ENCODE data around the gene EGFL8. TPM values are rescaled to one million over a fixed set of nuclear protein-coding genes. Genes with fewer than 3 reads are reported as not detected.

EGFL8 gene
- polyA plus RNA-seq, 1 donor = 29.1 TPM

DNA sequence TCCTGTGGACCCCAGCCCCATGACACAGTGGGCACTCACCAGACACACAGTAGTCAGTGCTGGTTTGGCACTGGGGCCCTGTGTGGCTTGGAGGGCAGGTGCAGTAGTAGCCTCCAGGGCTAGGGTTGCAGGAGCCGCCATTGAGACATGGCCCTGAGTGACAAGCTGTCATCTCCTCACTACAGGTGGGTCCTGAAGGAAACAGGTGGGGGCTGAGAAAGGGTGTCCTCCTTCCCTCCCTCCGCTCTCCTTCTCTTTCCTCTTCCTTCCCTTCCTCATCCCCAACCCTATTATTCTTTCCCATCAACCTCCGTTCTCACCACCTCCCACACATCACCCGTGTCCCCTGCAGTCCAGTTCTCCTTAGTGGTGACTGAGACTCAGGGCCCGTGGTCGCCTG is 49.3 kb downstream of the EGFL8 start:
- no CpG with 5 or more reads among the region's 6 CpGs for WGBS (ENCODE audit: insufficient coverage, low lambda C conversion rate)
- H3K27me3 ChIP-seq (ENCODE audit: control insufficient read depth, insufficient read depth, low read length) = no peaks in the 10 kb centered on the region
- no peak for DNase-seq

GRCh38 chr6:32214126-32214525 is 49.7 kb downstream of the EGFL8 start:
- no peaks in the 10 kb centered on the region for H3K36me3 ChIP-seq (ENCODE audit: control insufficient read depth, insufficient read depth, low read length)
- no peaks in the 10 kb centered on the region for H3K27me3 ChIP-seq (ENCODE audit: control insufficient read depth, insufficient read depth, low read length)
- no peak overlapping the region for H3K4me3 ChIP-seq (ENCODE audit: low read length)
- H3K9me3 ChIP-seq (ENCODE audit: control insufficient read depth, low read depth, low read length) = no peaks in the 10 kb centered on the region
- 71% methylated on average over 1 of the region's 3 CpGs for WGBS (ENCODE audit: insufficient coverage, low lambda C conversion rate)
- H3K27ac ChIP-seq (ENCODE audit: low read length) = no peak overlapping the region
- DNase-seq = no peak
- H3K4me1 ChIP-seq (ENCODE audit: control insufficient read depth, insufficient read depth, low read length) = no peaks in the 10 kb centered on the region

More for the DNA sequence above, 49.3 kb downstream of the EGFL8 start:
- H3K4me3 ChIP-seq (ENCODE audit: low read length) = no peak overlapping the region
- no peaks in the 10 kb centered on the region for H3K36me3 ChIP-seq (ENCODE audit: control insufficient read depth, insufficient read depth, low read length)
- H3K27ac ChIP-seq (ENCODE audit: low read length) = no peak overlapping the region
- no peaks in the 10 kb centered on the region for H3K4me1 ChIP-seq (ENCODE audit: control insufficient read depth, insufficient read depth, low read length)
- no peaks in the 10 kb centered on the region for H3K9me3 ChIP-seq (ENCODE audit: control insufficient read depth, low read depth, low read length)

- Histone ChIP-seq H3K36me3 (ENCODE audit: control insufficient read depth, insufficient read depth, low read length) (no peaks in the 10 kb centered on the region), H3K27me3 (ENCODE audit: control insufficient read depth, insufficient read depth, low read length) (peaks cover 2% of the 10 kb centered on the region), H3K4me3 (ENCODE audit: low read length) (no peak overlapping the region), H3K27ac (ENCODE audit: low read length) (no peak overlapping the region), H3K4me1 (ENCODE audit: control insufficient read depth, insufficient read depth, low read length) (no peaks in the 10 kb centered on the region), H3K9me3 (ENCODE audit: control insufficient read depth, low read depth, low read length) (no peaks in the 10 kb centered on the region)
- no peak for DNase-seq
- no CpG with 5 or more reads among the region's 4 CpGs for WGBS (ENCODE audit: insufficient coverage, low lambda C conversion rate)
These were observed 51.2 kb downstream of the EGFL8 start for GRCh38 chr6:32215617-32216016.

DNA sequence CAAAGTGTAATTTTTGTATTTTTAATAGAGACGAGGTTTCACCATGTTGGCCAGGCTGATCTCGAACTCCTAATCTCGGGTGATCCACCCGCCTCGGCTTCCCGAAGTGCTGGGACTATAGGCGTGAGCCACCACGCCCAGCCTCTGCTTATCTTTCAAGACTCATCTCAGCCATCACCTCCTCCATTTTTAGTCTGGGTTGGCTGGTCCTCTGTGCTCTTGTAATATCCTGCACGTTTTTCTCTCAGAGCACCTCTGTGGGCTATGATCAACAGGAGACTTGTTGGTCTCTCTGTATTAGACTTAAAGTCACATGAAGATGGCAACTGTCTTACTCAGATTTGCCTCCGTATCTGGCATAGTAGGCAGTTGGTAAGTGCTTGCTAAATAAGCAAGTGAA is 51.9 kb downstream of the EGFL8 start:
- Histone ChIP-seq H3K36me3 (ENCODE audit: control insufficient read depth, insufficient read depth, low read length) (no peaks in the 10 kb centered on the region), H3K4me3 (ENCODE audit: low read length) (no peak overlapping the region), H3K27ac (ENCODE audit: low read length) (no peak overlapping the region), H3K9me3 (ENCODE audit: control insufficient read depth, low read depth, low read length) (no peaks in the 10 kb centered on the region), H3K4me1 (ENCODE audit: control insufficient read depth, insufficient read depth, low read length) (no peaks in the 10 kb centered on the region), H3K27me3 (ENCODE audit: control insufficient read depth, insufficient read depth, low read length) (peaks cover 2% of the 10 kb centered on the region)
- DNase-seq = no peak
- WGBS (ENCODE audit: insufficient coverage, low lambda C conversion rate) = no CpG with 5 or more reads among the region's 10 CpGs

DNA sequence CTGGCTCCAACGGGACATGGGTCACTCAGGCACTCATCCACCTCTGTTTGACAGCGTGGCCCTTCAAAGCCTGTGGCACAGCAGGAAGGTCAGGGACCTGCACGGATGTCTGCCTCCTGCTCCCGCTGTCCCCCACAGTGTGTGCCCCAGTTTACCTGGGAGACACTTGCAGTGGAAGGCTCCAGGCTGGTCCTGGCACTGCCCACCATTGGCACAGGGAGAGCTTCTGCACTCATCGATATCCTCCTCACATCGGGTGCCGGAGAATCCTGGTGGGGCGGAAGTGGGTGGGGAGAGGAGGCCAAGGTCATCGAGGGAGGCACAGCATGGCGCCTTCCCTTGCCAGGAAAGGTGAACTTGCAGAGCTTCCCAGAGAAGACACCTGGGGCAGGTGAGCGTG is 52.6 kb downstream of the EGFL8 start:
- no peak overlapping the region for H3K4me3 ChIP-seq (ENCODE audit: low read length)
- H3K27ac ChIP-seq (ENCODE audit: low read length) = no peak overlapping the region
- no peaks in the 10 kb centered on the region for H3K36me3 ChIP-seq (ENCODE audit: control insufficient read depth, insufficient read depth, low read length)
- H3K9me3 ChIP-seq (ENCODE audit: control insufficient read depth, low read depth, low read length) = no peaks in the 10 kb centered on the region
- no peak for DNase-seq
- H3K4me1 ChIP-seq (ENCODE audit: control insufficient read depth, insufficient read depth, low read length) = no peaks in the 10 kb centered on the region
- H3K27me3 ChIP-seq (ENCODE audit: control insufficient read depth, insufficient read depth, low read length) = peaks cover 2% of the 10 kb centered on the region
- no CpG with 5 or more reads among the region's 11 CpGs for WGBS (ENCODE audit: insufficient coverage, low lambda C conversion rate)

Other genes starting within 250 kb of the EGFL8 start
- gene C2, start 236.9 kb upstream of the EGFL8 start, polyA plus RNA-seq = 9.3 TPM
- gene CFB, start 218.5 kb upstream of the EGFL8 start, polyA plus RNA-seq = 37.1 TPM
- 77.7 TPM for gene NELFE, start 205.6 kb upstream of the EGFL8 start, polyA plus RNA-seq
- 52.6 TPM for gene SKIC2, start 205.4 kb upstream of the EGFL8 start, polyA plus RNA-seq
- gene DXO, start 192.5 kb upstream of the EGFL8 start, polyA plus RNA-seq = 20.0 TPM
- gene C4A, start 182.5 kb upstream of the EGFL8 start, polyA plus RNA-seq = 92.9 TPM
- 91.2 TPM for gene C4B, start 149.8 kb upstream of the EGFL8 start, polyA plus RNA-seq
- gene CYP21A2, start 126.2 kb upstream of the EGFL8 start, polyA plus RNA-seq = 1.5 TPM
- 17.5 TPM for gene TNXB, start 55.3 kb upstream of the EGFL8 start, polyA plus RNA-seq
- 84.4 TPM for gene ATF6B, start 36.3 kb upstream of the EGFL8 start, polyA plus RNA-seq
- 5.1 TPM for gene FKBPL, start 34.3 kb upstream of the EGFL8 start, polyA plus RNA-seq
- 5.3 TPM for gene PRRT1, start 12.7 kb upstream of the EGFL8 start, polyA plus RNA-seq
- gene PPT2, start 10.5 kb upstream of the EGFL8 start, polyA plus RNA-seq = 31.0 TPM
- 109 TPM for gene AGPAT1, start 11.5 kb downstream of the EGFL8 start, polyA plus RNA-seq
- 85.7 TPM for gene RNF5, start 13.8 kb downstream of the EGFL8 start, polyA plus RNA-seq
- gene AGER, start 19.7 kb downstream of the EGFL8 start, polyA plus RNA-seq = 14.9 TPM
- 125 TPM for gene PBX2, start 25.6 kb downstream of the EGFL8 start, polyA plus RNA-seq
- 14.3 TPM for gene GPSM3, start 28.0 kb downstream of the EGFL8 start, polyA plus RNA-seq
- 8.1 TPM for gene NOTCH4, start 59.5 kb downstream of the EGFL8 start, polyA plus RNA-seq
- gene TSBP1, start 207.3 kb downstream of the EGFL8 start, polyA plus RNA-seq = not detected
- 0.18 TPM for gene BTNL2, start 242.6 kb downstream of the EGFL8 start, polyA plus RNA-seq